ENCODE data around the gene SOCS1. TPM values are rescaled to one million over a fixed set of nuclear protein-coding genes. Genes with fewer than 3 reads are reported as not detected.

The SOCS1 gene
- total RNA-seq, 2 donors from 2014 or later = 2.6 to 8.2 TPM

- over 99% methylated on average over 10 of the region's 10 CpGs for WGBS
- H3K27me3 ChIP-seq (replicated peaks; ENCODE audit: insufficient read depth) = no peaks in the 10 kb centered on the region
- no peaks in the 10 kb centered on the region for H3K9me3 ChIP-seq
- no peaks in the 10 kb centered on the region for H3K36me3 ChIP-seq
- no peaks in the 10 kb centered on the region for H3K4me1 ChIP-seq (replicated peaks)
- intact Hi-C loops (cut with DNase I) = no loop called here
- TF ChIP-seq CTCF (IDR thresholded peaks at IDR 0.05) (no peak), POLR2AphosphoS5 (IDR thresholded peaks at IDR 0.05) (no peak), POLR2A (IDR thresholded peaks at IDR 0.05) (no peak)
- H3K27ac ChIP-seq = no peak overlapping the region
- H3K4me3 ChIP-seq = no peak overlapping the region
- DNase-seq (ENCODE audit: low spot score) = no peak
Measured at GRCh38 chr16:11271610-11272009, 15.6 kb upstream of the SOCS1 start.

- intact Hi-C loops (cut with DNase I) = no loop called here
- TF ChIP-seq POLR2A (IDR thresholded peaks at IDR 0.05) (no peak), CTCF (IDR thresholded peaks at IDR 0.05) (no peak), POLR2AphosphoS5 (IDR thresholded peaks at IDR 0.05) (no peak)
- WGBS = 95% methylated on average over 2 of the region's 2 CpGs
- Histone ChIP-seq H3K4me1 (replicated peaks) (no peaks in the 10 kb centered on the region), H3K9me3 (no peaks in the 10 kb centered on the region), H3K36me3 (no peaks in the 10 kb centered on the region), H3K27ac (no peak overlapping the region), H3K27me3 (replicated peaks; ENCODE audit: insufficient read depth) (no peaks in the 10 kb centered on the region), H3K4me3 (no peak overlapping the region)
- no peak for DNase-seq (ENCODE audit: low spot score)
Measured at GRCh38 chr16:11270602-11271162, 14.7 kb upstream of the SOCS1 start.

- intact Hi-C loops (cut with DNase I) = no loop called here
- Histone ChIP-seq H3K9me3 (no peaks in the 10 kb centered on the region), H3K36me3 (no peaks in the 10 kb centered on the region), H3K4me1 (replicated peaks) (no peaks in the 10 kb centered on the region), H3K4me3 (no peak within 1 kb of the TSS), H3K27me3 (replicated peaks; ENCODE audit: insufficient read depth) (no peaks in the 10 kb centered on the region), H3K27ac (no peak within 1 kb of the TSS)
- no peak for TF ChIP-seq POLR2A (IDR thresholded peaks at IDR 0.05)
- TF ChIP-seq POLR2AphosphoS5 (IDR thresholded peaks at IDR 0.05) = no peak
- TF ChIP-seq CTCF (IDR thresholded peaks at IDR 0.05) = no peak
- 94% methylated on average over 11 of the region's 11 CpGs for WGBS
- DNase-seq (ENCODE audit: low spot score) = no peak
Measured at GRCh38 chr16:11268921-11269375, 12.9 kb upstream of the SOCS1 start, which contains the start of gene TNP2. TNP2 (minus strand) TSS chr16:11269325; CDS start chr16:11269262, 63 bp downstream.

GRCh38 chr16:11265124-11265523 is 9.1 kb upstream of the SOCS1 start:
- H3K27ac ChIP-seq = no peak overlapping the region
- DNase-seq (ENCODE audit: low spot score) = no peak
- H3K9me3 ChIP-seq = no peaks in the 10 kb centered on the region
- H3K36me3 ChIP-seq = no peaks in the 10 kb centered on the region
- 91% methylated on average over 7 of the region's 7 CpGs for WGBS
- H3K4me1 ChIP-seq (replicated peaks) = no peaks in the 10 kb centered on the region
- no peaks in the 10 kb centered on the region for H3K27me3 ChIP-seq (replicated peaks; ENCODE audit: insufficient read depth)
- intact Hi-C loops (cut with DNase I) = no loop called here
- TF ChIP-seq POLR2A (IDR thresholded peaks at IDR 0.05) (no peak), POLR2AphosphoS5 (IDR thresholded peaks at IDR 0.05) (no peak), CTCF (IDR thresholded peaks at IDR 0.05) (no peak)
- H3K4me3 ChIP-seq = no peak overlapping the region

- DNase-seq (ENCODE audit: low spot score) = no peak
- Histone ChIP-seq H3K9me3 (no peaks in the 10 kb centered on the region), H3K36me3 (no peaks in the 10 kb centered on the region), H3K27me3 (replicated peaks; ENCODE audit: insufficient read depth) (no peaks in the 10 kb centered on the region), H3K4me1 (replicated peaks) (no peaks in the 10 kb centered on the region), H3K4me3 (no peak overlapping the region), H3K27ac (no peak overlapping the region)
- TF ChIP-seq CTCF (IDR thresholded peaks at IDR 0.05) (no peak), POLR2A (IDR thresholded peaks at IDR 0.05) (no peak), POLR2AphosphoS5 (IDR thresholded peaks at IDR 0.05) (no peak)
- WGBS = 70% methylated on average over 9 of the region's 9 CpGs
- intact Hi-C loops (cut with DNase I) = no loop called here
Measured at GRCh38 chr16:11264155-11264832, 8.3 kb upstream of the SOCS1 start.
